Nephron (organoid): ENCODE results near the gene DST.
A peak's percentile ranks its signal among the peaks of the same experiment; 100 is the strongest.

Experiments
- H3K27ac Mint-ChIP-seq, 3 experiments: 2 replicates each; pipeline ENCODE4 v1.8.0; 2020; ENCODE audit warnings: mixed read lengths in 3 of 3, mild to moderate bottlenecking in 2 of 3, moderate library complexity in 1 of 3
- H3K27me3 Mint-ChIP-seq: 2 replicates; pipeline ENCODE4 v1.8.0; 2021; ENCODE audit warnings: low read depth, mild to moderate bottlenecking, moderate library complexity, mixed read lengths
- H3K36me3 Mint-ChIP-seq: 2 replicates; pipeline ENCODE4 v1.8.0; 2020; ENCODE audit warnings: low read depth, mixed read lengths
- H3K4me1 Mint-ChIP-seq: 2 replicates; pipeline ENCODE4 v1.8.0; 2020; ENCODE audit warnings: mixed read lengths
- H3K4me3 Mint-ChIP-seq, 3 experiments: 2 replicates each; pipeline ENCODE4 v1.8.0; 2020; ENCODE audit warnings: mild to moderate bottlenecking in 3 of 3, mixed read lengths in 3 of 3, moderate library complexity in 2 of 3
- H3K9me3 Mint-ChIP-seq: 2 replicates; pipeline ENCODE4 v1.8.0; 2020; ENCODE audit warnings: mixed read lengths
- TF ChIP-seq, protein P1 (sequence below), 3 experiments: fragments of 200-600 bp; sonication (generic); IDR thresholded peaks; one replicate each; pipeline ENCODE4 v1.5.0; 2021; ENCODE audit warnings: antibody characterized with exemption in 3 of 3; ENCODE audit not compliant: unreplicated experiment in 3 of 3

The DST gene

DNA sequence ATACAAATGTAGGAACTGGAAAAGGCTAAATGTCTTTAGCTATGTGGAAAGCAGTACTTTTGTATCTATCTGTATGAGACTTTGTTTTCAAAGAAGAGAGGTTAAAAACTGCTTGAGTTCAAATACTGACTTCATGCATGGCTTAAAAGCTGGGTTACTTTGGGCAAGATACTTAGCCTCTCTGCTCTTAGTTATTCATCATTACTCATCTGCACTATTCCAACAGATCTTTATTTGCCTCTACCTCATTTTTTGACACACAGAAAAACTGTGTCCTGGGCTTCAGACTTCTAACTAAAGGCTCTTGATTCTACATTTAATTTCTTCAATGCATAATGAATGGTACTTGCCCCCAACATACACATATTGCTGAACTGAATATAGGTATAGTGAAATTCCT is 114.8 kb downstream of the DST start:
- Mint-ChIP-seq H3K36me3 (peaks cover 68% of the 10 kb centered on the region), H3K9me3 (no peaks in the 10 kb centered on the region), H3K27ac (peak overlapping the region in 2 of 3 experiments; percentile 22 to 95), H3K4me1 (peaks cover 56% of the 10 kb centered on the region), H3K4me3 (no peak overlapping the region), H3K27me3 (no peaks in the 10 kb centered on the region)
- TF ChIP-seq, protein P1, sequence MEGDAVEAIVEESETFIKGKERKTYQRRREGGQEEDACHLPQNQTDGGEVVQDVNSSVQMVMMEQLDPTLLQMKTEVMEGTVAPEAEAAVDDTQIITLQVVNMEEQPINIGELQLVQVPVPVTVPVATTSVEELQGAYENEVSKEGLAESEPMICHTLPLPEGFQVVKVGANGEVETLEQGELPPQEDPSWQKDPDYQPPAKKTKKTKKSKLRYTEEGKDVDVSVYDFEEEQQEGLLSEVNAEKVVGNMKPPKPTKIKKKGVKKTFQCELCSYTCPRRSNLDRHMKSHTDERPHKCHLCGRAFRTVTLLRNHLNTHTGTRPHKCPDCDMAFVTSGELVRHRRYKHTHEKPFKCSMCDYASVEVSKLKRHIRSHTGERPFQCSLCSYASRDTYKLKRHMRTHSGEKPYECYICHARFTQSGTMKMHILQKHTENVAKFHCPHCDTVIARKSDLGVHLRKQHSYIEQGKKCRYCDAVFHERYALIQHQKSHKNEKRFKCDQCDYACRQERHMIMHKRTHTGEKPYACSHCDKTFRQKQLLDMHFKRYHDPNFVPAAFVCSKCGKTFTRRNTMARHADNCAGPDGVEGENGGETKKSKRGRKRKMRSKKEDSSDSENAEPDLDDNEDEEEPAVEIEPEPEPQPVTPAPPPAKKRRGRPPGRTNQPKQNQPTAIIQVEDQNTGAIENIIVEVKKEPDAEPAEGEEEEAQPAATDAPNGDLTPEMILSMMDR (IDR thresholded peaks at IDR 0.05; ENCODE audit: unreplicated experiment in 3 of 3) = no peak

DNA sequence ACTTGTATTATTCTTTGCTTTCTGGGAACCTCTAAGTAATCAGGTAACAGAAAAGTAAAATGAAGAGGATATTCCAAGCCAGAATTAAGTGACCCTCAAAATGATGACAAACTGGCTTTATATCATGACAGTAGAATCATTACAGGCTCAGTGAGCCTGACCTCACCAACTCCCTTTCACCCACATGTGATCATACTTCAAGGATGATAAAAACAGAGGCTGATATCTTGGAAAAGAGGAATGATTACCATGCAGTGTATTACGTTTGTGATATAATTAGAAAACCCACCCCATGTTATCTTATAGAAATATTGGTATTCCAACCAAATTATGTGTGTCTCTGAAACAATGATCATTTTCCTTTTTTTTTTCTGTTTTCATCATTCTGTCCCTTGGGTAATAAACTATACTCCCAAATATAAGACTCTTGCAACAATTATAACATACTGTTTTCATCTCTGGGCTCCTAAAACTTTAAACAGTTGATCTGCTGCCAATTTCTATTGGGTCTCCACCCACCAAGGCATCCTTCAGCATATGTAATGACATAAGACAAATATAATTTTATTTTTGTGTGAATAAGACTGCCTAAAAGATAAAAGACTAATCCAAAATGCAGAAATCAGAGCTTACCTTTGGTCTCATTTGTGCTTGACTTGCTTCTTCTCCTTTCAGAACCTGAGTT is 115.7 kb downstream of the DST start:
- Mint-ChIP-seq H3K9me3 (no peaks in the 10 kb centered on the region), H3K4me1 (peaks cover 59% of the 10 kb centered on the region), H3K36me3 (peaks cover 67% of the 10 kb centered on the region), H3K27me3 (no peaks in the 10 kb centered on the region), H3K27ac (peak overlapping the region; percentile 90 to 95 (median 93)), H3K4me3 (peak overlapping the region in 2 of 3 experiments; percentile 27 to 40)
- TF ChIP-seq, protein P1 (IDR thresholded peaks at IDR 0.05; ENCODE audit: unreplicated experiment in 3 of 3) = no peak

DNA sequence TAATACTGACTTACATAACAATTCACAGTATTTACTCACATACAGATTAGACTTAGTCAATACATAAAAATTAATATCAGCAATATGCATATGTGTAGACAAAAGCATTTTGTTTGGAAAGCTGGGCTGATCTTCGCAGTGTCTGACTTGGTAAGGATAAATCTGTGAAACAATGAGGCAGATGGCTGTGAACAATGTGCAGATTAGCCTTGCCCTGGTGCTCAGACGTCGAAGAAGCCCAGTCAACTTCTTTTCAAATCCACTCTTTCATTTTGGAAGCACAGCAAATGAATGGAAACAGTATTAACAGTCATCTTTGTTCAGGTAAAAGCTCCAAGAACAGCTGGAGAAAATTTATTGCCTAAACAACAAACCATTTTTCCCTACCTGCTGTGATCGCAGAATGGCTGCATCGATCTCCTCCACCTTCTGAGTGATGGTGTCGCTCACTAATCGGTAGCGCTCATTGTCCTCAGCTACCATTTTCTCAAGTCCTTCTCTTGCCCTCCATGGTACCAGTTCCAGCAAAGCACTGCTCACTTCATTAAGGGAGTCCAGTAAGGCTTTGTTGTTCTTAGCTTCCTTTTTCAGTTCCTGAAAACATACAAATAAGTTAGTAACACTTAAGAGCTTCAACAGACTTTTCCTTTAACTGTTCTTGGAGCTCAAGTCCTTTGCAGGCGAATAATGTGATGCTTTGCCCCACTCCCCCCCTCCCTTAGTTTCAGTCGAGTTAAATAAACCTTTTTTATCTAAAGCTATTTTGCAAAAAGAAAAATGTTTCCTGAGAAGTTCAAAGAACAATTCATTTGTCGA is 116.5 kb downstream of the DST start:
- Mint-ChIP-seq H3K9me3 (no peaks in the 10 kb centered on the region), H3K4me1 (peaks cover 67% of the 10 kb centered on the region), H3K27ac (peak overlapping the region; percentile 90 to 95 (median 93)), H3K4me3 (peak overlapping the region in 1 of 3 experiments; percentile 55), H3K27me3 (no peaks in the 10 kb centered on the region), H3K36me3 (peaks cover 66% of the 10 kb centered on the region)
- TF ChIP-seq, protein P1 (IDR thresholded peaks at IDR 0.05; ENCODE audit: unreplicated experiment in 3 of 3) = no peak

DNA sequence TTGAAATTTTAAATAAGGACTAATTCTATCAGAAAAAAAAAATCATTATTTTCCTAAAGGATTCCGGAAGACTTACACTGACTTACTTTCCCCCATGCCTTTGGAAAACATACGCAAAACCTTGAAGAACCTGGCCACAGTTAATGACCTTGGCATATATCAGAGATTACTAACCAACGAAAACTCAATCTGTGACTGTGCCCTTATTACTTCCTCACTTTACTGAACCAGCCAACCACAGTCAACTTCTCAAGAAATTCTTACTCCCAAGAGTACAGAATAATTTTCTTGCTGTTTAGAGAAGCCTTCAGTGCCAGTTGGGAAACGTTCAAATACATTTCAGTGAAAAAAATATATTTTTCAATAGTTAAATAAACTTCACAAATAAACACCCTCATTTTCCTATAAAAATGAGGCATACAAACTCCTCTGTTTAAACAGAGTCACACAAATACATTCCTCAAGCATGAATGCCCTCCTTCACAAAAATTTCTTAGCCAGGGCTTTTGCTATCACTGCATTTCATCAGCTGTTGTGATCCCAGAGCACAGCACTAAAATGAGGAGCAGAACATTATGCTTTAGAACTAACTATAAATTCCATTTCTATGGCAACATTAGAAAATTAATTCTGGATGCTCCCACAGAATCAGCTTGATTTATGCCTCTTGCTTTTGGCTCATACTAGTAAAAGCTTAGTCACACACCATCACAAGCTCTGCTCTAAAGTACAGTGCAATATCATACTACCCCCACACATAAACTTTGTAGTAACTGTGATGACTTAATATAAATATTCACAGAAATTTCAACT is 117.6 kb downstream of the DST start:
- H3K4me1 Mint-ChIP-seq = peaks cover 67% of the 10 kb centered on the region
- H3K36me3 Mint-ChIP-seq = peaks cover 61% of the 10 kb centered on the region
- no peaks in the 10 kb centered on the region for H3K27me3 Mint-ChIP-seq
- TF ChIP-seq, protein P1 (IDR thresholded peaks at IDR 0.05; ENCODE audit: unreplicated experiment in 3 of 3) = no peak
- H3K9me3 Mint-ChIP-seq = no peaks in the 10 kb centered on the region
- H3K27ac Mint-ChIP-seq = peak overlapping the region; percentile 90 to 95 (median 93)
- peak overlapping the region in 2 of 3 experiments; percentile 45 to 55 for H3K4me3 Mint-ChIP-seq

DNA sequence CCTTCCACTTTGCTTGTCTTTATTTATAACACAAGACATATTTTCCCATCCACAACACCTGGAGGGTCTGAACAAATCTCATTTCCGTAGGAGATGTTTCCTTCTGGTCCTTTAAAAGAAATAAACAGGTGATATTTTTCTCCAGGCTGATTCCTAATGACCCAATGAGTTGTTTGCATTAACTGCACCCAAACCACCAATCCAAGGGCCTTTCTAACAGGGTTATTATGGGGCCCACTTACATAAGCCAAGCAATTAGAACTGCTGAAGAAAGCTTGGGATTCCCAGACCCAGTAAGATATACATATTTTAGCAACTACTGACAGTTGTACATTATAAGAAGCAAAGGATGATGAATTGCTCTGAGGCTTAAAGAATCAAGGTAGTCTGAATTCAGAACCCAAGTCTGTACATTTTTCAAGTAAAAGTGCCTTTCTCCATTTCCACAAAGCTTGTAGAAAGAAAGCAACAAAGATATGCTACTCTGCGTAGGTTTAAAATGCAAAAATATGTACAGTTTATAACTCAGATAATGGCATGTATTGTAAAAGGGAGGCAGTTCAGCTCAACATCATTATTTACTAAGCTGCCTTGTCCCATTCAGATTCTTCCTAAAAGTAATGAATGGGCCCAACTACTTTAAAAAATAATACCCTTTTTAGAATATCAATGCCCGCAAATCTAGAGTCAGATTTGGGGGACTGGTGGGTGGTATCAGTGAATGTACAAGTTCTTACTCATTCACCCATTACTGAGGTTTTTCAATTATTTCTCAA is 120.0 kb downstream of the DST start:
- H3K9me3 Mint-ChIP-seq = no peaks in the 10 kb centered on the region

More for the DNA sequence above, 120.0 kb downstream of the DST start:
- Mint-ChIP-seq H3K36me3 (peaks cover 54% of the 10 kb centered on the region), H3K4me3 (no peak overlapping the region), H3K27ac (peak overlapping the region in 1 of 3 experiments; percentile 76), H3K27me3 (no peaks in the 10 kb centered on the region), H3K4me1 (peaks cover 54% of the 10 kb centered on the region)
- TF ChIP-seq, protein P1 (IDR thresholded peaks at IDR 0.05; ENCODE audit: unreplicated experiment in 3 of 3) = no peak
